Naive thymus-derived CD8-positive, alpha-beta T cell (primary cell): Measurements from ENCODE around the gene TSHZ2. TPM values are rescaled to one million over a fixed set of nuclear protein-coding genes. Genes with fewer than 3 reads are reported as not detected.
"Not testable (repeated sequence)": the region's sequence is repeated elsewhere in the genome, so short reads cannot be mapped to it uniquely, and the experiment has no call there.

Source experiments
- ATAC-seq, 2 donors: fragments of 150-1000 bp; cut with Tn5 transposase in 1 of 2; sonication (Bioruptor Pico), chemical (Tn5 transposase) in 1 of 2; 1 replicate in 1 of 2; 2 replicates in 1 of 2; pipeline ENCODE4 v1.10.0; 2021; ENCODE audit warnings: mild to moderate bottlenecking in 2 of 2, moderate library complexity in 2 of 2
- POLR2A ChIA-PET: fragments of 350-600 bp; sonication (Branson Sonifier 250); formaldehyde crosslinking; loops from one replicate; lab custom pipeline; 2021; ENCODE audit warnings: antibody characterized with exemption; lab: Charles Lee
- DNase-seq, 10 donors: peaks; one replicate each; pipeline versions ENCODE4 v3.0.0 to v3.0.0-alpha.2; 2020 to 2022
- H3K27ac Mint-ChIP-seq, 10 donors: one replicate each; pipeline ENCODE4 v1.8.0; 2020 to 2022; ENCODE audit warnings: mild to moderate bottlenecking in 10 of 10, mixed read lengths in 10 of 10, moderate library complexity in 4 of 10, inconsistent platforms in 1 of 10
- H3K27me3 Mint-ChIP-seq, 5 donors: one replicate each; pipeline ENCODE4 v1.8.0; 2021 to 2022; ENCODE audit warnings: mixed read lengths in 5 of 5
- H3K36me3 Mint-ChIP-seq, 3 donors: one replicate each; pipeline ENCODE4 v1.8.0; 2020 to 2022; ENCODE audit warnings: mixed read lengths in 3 of 3, mild to moderate bottlenecking in 2 of 3, inconsistent platforms in 1 of 3
- H3K4me1 Mint-ChIP-seq, 4 donors: one replicate each; pipeline ENCODE4 v1.8.0; 2021 to 2022; ENCODE audit warnings: mixed read lengths in 4 of 4
- H3K4me3 Mint-ChIP-seq, 10 donors: one replicate each; pipeline ENCODE4 v1.8.0; 2020 to 2022; ENCODE audit warnings: mild to moderate bottlenecking in 10 of 10, mixed read lengths in 10 of 10, moderate library complexity in 6 of 10, inconsistent platforms in 1 of 10
- H3K9me3 Mint-ChIP-seq, 9 donors: one replicate each; pipeline ENCODE4 v1.8.0; 2020 to 2022; ENCODE audit warnings: mixed read lengths in 9 of 9, mild to moderate bottlenecking in 3 of 9, inconsistent platforms in 1 of 9, moderate library complexity in 1 of 9
- polyA plus RNA-seq, 3 donors: library from polyadenylated mRNA; unstranded; fragments of 300-500 nt; fragmentation: Illumina TruSeq; gene quantifications; one replicate each; pipeline ENCODE4 v1.2.3, GENCODE V29; 2021
- total RNA-seq, 8 experiments: library from RNA in 2 of 8; stranded (reverse) in 2 of 8; gene quantifications; one replicate each; pipeline ENCODE4 v1.2.3 and lab custom pipeline; 2021 to 2026

The TSHZ2 gene
- total and polyA plus RNA-seq, 5 experiments from 2014 or later: 0.42 to 10.0 (median 5.1) TPM; not detected in 1

DNA sequence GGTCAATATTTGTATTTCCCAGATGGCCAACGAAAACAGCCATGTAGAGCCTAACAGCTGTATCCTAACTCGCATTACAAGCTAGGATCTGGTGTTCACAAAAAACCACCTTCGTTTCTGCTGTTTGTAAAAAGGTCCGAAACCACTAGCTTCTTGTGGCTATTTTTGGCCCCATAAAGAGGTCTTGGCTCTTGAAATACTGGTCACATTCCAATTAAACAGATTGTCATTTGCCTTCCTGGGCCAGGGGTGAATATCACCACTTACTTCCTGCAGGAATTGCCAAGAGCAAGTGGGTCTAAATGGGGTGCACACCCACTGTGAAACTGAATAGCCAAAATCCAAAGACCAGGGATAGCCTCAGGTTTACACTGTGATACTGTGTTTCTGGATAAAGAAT lies 48.2 kb downstream of the TSHZ2 start:
- DNase-seq: no peak
- peaks cover 2 to 17% (median 14%) of the 10 kb centered on the region in 4 donors for H3K4me1 Mint-ChIP-seq
- H3K27ac Mint-ChIP-seq: peak overlapping the region in 1 of 10 donors; percentile 31
- peaks cover 0 to 7% (median 2%) of the 10 kb centered on the region in 9 donors for H3K9me3 Mint-ChIP-seq
- ATAC-seq: no peak
- H3K4me3 Mint-ChIP-seq: no peak overlapping the region
- peaks cover 0 to 5% (median 3%) of the 10 kb centered on the region in 3 donors for H3K36me3 Mint-ChIP-seq
- POLR2A ChIA-PET: interaction anchor here (0.7 kb wide), 1 partner anchor 19 kb away, joined by 4 read pairs; no protein-coding TSS in a partner anchor
- H3K27me3 Mint-ChIP-seq: peaks cover 0 to 2% (median 0%) of the 10 kb centered on the region in 5 donors

DNA sequence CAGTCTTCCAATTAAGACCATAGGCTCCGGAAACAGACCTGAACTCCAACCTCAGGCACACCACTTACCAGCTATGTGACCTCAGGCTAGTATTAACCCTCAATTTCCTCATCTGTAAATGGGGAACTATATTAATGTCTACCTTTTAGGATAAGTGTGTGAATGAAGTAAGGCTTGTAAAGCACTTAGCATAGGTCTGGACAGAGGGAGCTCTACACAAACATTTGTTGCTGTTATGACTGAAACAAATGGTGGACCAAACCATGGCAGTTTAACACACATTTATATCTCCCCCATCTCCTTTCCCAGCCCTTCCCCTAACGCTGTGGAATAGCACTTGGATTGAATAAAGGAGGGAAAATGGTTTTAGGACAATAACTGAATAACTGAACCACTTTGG lies 48.7 kb downstream of the TSHZ2 start:
- Mint-ChIP-seq H3K9me3 (peaks cover 0 to 7% (median 0%) of the 10 kb centered on the region in 9 donors), H3K27me3 (peaks cover 0 to 2% (median 0%) of the 10 kb centered on the region in 5 donors), H3K4me3 (no peak overlapping the region), H3K36me3 (peaks cover 0 to 5% (median 3%) of the 10 kb centered on the region in 3 donors), H3K4me1 (peaks cover 2 to 17% (median 15%) of the 10 kb centered on the region in 4 donors), H3K27ac (no peak overlapping the region)
- ATAC-seq (no peak), DNase-seq (no peak)
- POLR2A ChIA-PET: interaction anchor here (0.7 kb wide), 1 partner anchor 20 kb away, joined by 4 read pairs; no protein-coding TSS in a partner anchor

DNA sequence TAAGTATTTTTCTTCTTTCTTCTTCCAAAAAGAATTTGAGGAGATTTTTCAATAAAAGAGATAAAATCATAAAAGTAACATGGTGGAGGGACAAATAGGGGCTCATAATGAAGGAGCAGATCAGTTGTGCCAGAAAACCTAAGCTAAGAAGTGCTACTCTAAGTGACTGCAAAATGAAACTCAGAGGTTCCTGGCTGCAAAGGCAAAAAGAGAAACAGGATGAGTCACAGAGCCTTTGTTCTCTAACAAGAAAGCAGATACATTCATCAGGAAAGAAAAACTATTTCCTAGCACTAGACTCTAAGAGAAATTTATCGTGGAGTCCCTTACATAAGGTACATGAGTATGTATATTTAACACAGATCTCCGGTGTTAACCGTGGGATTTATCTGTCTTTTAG lies 49.8 kb downstream of the TSHZ2 start:
- peaks cover 0 to 3% (median 0%) of the 10 kb centered on the region in 9 donors for H3K9me3 Mint-ChIP-seq
- ATAC-seq (peak in 1 of 2 donors; percentile 44), DNase-seq (no peak)
- peak overlapping the region in 3 of 10 donors; percentile 11 to 72 (median 26) for H3K27ac Mint-ChIP-seq
- H3K36me3 Mint-ChIP-seq: peaks cover 0 to 3% (median 0%) of the 10 kb centered on the region in 3 donors
- H3K4me3 Mint-ChIP-seq: peak overlapping the region in 1 of 10 donors; percentile 17
- POLR2A ChIA-PET: no interaction called here
- H3K27me3 Mint-ChIP-seq: peaks cover 0 to under 1% (median 0%) of the 10 kb centered on the region in 5 donors
- peaks cover 2 to 17% (median 15%) of the 10 kb centered on the region in 4 donors for H3K4me1 Mint-ChIP-seq

DNA sequence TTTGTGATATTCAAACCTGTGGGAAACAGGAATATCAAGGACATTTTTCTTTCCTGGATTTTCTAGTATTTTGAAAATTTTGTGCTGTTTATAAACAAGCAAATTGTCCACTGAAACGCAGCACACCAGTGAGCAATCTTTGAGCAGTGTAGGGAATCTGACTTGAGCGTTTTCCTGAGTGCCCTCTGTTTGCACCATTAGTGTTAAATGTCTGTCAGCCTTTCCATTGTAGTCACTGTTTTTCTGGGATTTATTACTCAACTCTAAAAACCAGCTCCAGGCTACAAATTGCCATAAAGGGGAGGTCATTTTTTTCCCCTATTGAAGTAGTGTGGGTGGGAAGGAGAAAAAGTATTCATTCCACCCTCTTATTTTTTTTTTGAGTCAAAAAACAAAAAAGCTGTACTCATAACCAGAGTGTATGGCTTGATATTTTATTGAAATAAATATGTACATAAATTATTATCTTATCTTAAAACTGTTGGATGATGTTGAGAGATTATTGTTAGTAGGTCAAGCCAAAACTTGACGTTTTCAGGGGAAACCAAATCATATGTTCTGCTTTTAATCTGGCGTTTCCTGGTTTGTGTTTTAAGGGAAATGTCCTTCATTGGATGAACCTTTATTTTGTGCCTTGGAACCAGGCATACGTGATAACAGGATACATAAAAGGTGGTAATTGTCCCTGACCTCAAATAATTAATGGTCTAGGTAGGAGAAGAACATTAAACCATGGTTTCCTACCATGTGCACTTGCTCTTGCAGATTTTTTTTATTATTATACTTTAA lies 51.8 kb downstream of the TSHZ2 start:
- Mint-ChIP-seq H3K27ac (no peak overlapping the region), H3K36me3 (peaks cover 0 to 5% (median 0%) of the 10 kb centered on the region in 3 donors), H3K9me3 (peaks cover 0 to 3% (median 0%) of the 10 kb centered on the region in 9 donors), H3K4me1 (peaks cover 2 to 17% (median 15%) of the 10 kb centered on the region in 4 donors), H3K4me3 (no peak overlapping the region), H3K27me3 (peaks cover 0 to 20% (median 5%) of the 10 kb centered on the region in 5 donors)
- DNase-seq (no peak), ATAC-seq (no peak)
- POLR2A ChIA-PET: no interaction called here

DNA sequence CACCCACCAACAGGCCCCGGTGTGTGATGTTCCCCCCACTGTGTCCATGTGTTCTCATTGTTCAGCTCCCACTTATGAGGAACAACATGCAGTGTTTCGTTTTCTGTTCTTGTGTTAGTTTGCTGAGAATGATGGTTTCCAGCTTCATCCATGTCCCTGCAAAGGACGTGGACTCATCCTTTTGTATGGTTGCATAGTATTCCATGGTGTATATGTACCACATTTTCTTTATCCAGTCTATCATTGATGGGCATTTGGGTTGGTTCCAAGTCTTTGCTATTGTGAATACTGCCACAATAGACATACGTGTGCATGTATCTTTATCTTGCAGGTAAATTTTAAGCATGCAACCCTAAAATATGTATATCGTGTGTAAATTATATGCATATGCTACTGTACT lies 52.5 kb downstream of the TSHZ2 start:
- H3K27me3 Mint-ChIP-seq: peaks cover 0 to 20% (median 5%) of the 10 kb centered on the region in 5 donors
- POLR2A ChIA-PET: interaction anchor here (1.7 kb wide), 1 partner anchor 23 kb away, joined by 7 read pairs; no protein-coding TSS in a partner anchor
- not testable (repeated sequence) for DNase-seq, ATAC-seq, H3K9me3 Mint-ChIP-seq, H3K36me3 Mint-ChIP-seq, H3K27ac Mint-ChIP-seq, H3K4me3 Mint-ChIP-seq
- H3K4me1 Mint-ChIP-seq: peaks cover 2 to 17% (median 15%) of the 10 kb centered on the region in 4 donors

DNA sequence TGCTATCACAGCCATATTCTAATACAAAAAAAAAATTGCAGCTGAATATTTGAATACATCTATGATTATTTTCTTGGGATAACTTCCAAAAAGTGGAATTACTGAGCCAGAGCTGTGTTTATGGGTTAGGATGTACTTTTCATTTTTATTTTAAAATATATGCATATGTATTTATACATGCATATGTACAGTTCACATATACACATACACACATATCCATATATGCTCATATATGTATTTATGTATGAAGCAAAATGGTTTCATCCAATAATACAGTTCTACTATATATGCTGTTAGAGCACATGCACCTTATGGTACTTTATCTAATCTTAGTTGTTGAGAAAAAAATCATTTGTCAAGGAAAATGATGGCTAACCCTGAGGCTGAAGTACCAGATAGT lies 54.9 kb downstream of the TSHZ2 start:
- ATAC-seq (no peak), DNase-seq (no peak)
- Mint-ChIP-seq H3K27ac (peak overlapping the region in 1 of 10 donors; percentile 22), H3K4me1 (peaks cover 7 to 20% (median 16%) of the 10 kb centered on the region in 4 donors), H3K36me3 (peaks cover 0 to 2% (median 0%) of the 10 kb centered on the region in 3 donors), H3K27me3 (peaks cover 0 to 20% (median 8%) of the 10 kb centered on the region in 5 donors), H3K4me3 (no peak overlapping the region), H3K9me3 (peaks cover 0 to 2% (median 0%) of the 10 kb centered on the region in 9 donors)
- POLR2A ChIA-PET: no interaction called here

DNA sequence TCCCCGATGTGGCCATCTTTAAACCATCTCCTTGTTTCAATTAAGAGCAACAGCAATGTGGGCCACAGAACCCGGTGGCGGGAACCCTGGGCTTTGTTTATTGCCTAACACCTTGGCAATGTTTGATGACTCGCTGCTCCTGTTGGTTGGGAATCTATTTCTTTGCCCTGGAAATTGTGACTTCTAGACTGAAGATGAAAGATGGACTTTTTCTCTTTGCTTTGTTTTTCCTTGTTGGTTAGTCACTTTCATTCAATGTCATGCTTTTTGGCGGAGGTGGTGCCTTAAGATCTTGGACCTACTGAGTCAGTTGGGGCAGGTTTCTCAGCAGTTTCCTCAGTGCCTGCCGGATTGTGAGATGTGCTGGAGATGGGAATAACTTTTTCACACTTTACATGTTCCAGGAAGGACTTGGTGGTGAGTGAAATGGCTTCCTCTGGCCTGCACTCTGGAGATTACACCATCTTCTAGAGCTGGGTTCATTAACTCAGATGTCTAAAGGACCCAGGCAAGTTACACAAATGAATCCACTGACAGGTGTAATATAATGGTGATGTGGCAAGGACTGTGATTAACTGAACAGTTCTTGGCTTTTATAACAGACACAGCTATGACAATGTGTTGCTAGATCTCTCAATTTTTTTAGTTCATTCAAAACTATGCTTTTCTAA lies 56.3 kb downstream of the TSHZ2 start:
- peaks cover 0 to 2% (median 0%) of the 10 kb centered on the region in 9 donors for H3K9me3 Mint-ChIP-seq
- peaks cover 7 to 10% (median 8%) of the 10 kb centered on the region in 4 donors for H3K4me1 Mint-ChIP-seq
- H3K27ac Mint-ChIP-seq: peak overlapping the region in 1 of 10 donors; percentile 27
- H3K36me3 Mint-ChIP-seq: peaks cover 0 to 2% (median 0%) of the 10 kb centered on the region in 3 donors
- H3K27me3 Mint-ChIP-seq: peaks cover 0 to 20% (median 8%) of the 10 kb centered on the region in 5 donors
- POLR2A ChIA-PET: interaction anchor here (0.6 to 2.0 kb wide), 2 partner anchors 27 to 593 kb away, joined by 8 to 16 read pairs; no protein-coding TSS in a partner anchor
- no peak for DNase-seq
- no peak for ATAC-seq
- H3K4me3 Mint-ChIP-seq: no peak overlapping the region

DNA sequence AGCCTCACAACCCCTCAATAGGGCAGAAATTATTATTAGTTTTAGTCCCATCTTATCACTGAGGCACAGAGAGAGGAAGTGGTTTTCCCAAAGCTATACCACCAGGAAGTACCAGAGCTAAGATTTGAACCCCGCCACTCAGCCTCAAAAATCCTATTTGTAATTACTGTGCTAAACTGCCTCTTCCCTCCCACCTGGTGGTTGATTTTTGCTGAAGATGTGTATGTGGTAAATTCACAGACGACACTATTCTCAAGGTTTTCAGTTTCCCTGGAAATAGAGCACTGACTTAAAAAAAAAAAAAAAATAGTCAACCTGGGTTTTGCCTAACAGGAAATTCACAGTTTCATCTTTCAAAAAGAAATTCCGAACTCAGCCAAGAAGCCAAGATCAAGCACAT lies 57.9 kb downstream of the TSHZ2 start:
- peak overlapping the region in 2 of 10 donors; percentile 6 to 10 for H3K27ac Mint-ChIP-seq
- peak in 2 of 10 donors; percentile 20 to 33 for DNase-seq
- H3K9me3 Mint-ChIP-seq: peaks cover 0 to 2% (median 0%) of the 10 kb centered on the region in 9 donors
- peaks cover 8 to 18% (median 12%) of the 10 kb centered on the region in 4 donors for H3K4me1 Mint-ChIP-seq
- H3K4me3 Mint-ChIP-seq: peak overlapping the region in 4 of 10 donors; percentile 9 to 40 (median 22)
- POLR2A ChIA-PET: interaction anchor here (2.0 kb wide), 1 partner anchor 28 kb away, joined by 16 read pairs; no protein-coding TSS in a partner anchor
- H3K36me3 Mint-ChIP-seq: peaks cover 0 to 2% (median 0%) of the 10 kb centered on the region in 3 donors
- H3K27me3 Mint-ChIP-seq: peaks cover 0 to 20% (median 9%) of the 10 kb centered on the region in 5 donors
- no peak for ATAC-seq

DNA sequence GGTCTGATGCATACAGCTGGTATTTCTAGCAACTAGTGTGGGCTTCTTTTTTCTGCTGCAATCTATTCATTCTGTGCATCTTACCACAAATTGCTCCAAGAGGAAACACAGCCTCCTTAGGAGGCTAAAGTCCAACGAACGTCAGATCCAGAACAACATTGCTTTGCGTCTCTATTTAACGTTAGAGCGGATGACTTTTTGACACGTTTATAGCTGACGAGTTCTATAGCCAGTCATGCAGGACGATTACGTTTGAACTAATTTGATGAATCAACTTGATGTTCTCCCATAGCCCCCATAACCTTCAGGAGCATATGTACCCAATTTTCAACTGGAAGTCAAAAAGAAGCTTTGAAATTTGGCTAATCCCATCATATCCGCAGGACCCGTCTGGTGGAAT lies 59.9 kb downstream of the TSHZ2 start:
- Mint-ChIP-seq H3K4me1 (peaks cover 8 to 22% (median 14%) of the 10 kb centered on the region in 4 donors), H3K4me3 (no peak overlapping the region), H3K27me3 (peaks cover 0 to 18% (median 10%) of the 10 kb centered on the region in 5 donors), H3K27ac (no peak overlapping the region), H3K36me3 (peaks cover 0 to 2% (median 0%) of the 10 kb centered on the region in 3 donors), H3K9me3 (peaks cover 0 to 2% (median 0%) of the 10 kb centered on the region in 9 donors)
- DNase-seq (no peak), ATAC-seq (no peak)
- POLR2A ChIA-PET: no interaction called here

DNA sequence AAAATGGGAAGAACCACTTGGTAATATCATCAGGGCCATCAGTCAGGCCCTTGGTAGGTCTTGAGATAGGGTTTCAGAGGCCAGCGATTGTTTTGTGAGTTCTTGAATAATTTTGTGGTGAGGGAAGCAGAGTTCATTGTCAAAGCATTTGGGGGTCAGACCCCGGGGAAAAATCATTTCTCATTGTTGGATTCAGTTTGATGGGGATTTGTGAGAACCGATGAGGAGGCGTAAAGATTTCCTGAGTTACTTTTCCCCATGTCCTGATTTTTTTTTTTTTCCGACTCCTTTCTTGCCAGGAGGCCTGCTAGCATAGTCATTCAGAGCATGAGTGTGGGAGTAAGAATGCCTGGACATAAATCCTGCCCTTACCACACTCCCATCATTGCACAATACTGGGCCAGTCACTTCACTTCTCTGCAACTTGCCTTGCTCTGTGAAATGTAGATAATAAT lies 60.3 kb downstream of the TSHZ2 start:
- POLR2A ChIA-PET: no interaction called here
- Mint-ChIP-seq H3K36me3 (peaks cover 0 to 2% (median 0%) of the 10 kb centered on the region in 3 donors), H3K4me3 (no peak overlapping the region), H3K27ac (peak overlapping the region in 2 of 10 donors; percentile 25 to 46), H3K4me1 (peaks cover 8 to 22% (median 14%) of the 10 kb centered on the region in 4 donors), H3K9me3 (no peaks in the 10 kb centered on the region), H3K27me3 (peaks cover 0 to 14% (median 6%) of the 10 kb centered on the region in 5 donors)
- ATAC-seq (no peak), DNase-seq (no peak)

DNA sequence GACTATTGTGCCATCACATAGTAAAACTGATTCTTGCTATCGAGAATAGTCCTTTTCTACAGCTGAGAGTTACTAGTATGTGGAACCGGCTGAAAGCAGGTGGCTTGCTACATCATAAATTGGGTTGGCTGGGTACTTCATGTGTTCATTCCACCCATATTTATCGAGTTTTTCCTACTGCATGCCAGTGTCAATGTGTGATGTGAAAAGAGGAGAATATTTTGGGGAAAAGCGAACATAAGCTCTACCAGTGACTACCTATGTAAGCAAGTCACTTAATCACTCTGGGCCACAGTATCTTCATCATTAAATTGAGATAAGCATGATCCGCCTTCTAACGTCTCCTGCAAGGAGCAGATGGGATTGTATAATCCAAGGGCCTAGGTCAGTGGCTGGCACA lies 61.0 kb downstream of the TSHZ2 start:
- H3K27me3 Mint-ChIP-seq: peaks cover 0 to 7% (median 6%) of the 10 kb centered on the region in 5 donors
- POLR2A ChIA-PET: no interaction called here
- DNase-seq: no peak
- no peak for ATAC-seq
- no peaks in the 10 kb centered on the region for H3K9me3 Mint-ChIP-seq
- H3K4me1 Mint-ChIP-seq: peaks cover 8 to 22% (median 14%) of the 10 kb centered on the region in 4 donors
- H3K27ac Mint-ChIP-seq: no peak overlapping the region
- H3K36me3 Mint-ChIP-seq: peaks cover 0 to 2% (median 0%) of the 10 kb centered on the region in 3 donors
- H3K4me3 Mint-ChIP-seq: no peak overlapping the region

DNA sequence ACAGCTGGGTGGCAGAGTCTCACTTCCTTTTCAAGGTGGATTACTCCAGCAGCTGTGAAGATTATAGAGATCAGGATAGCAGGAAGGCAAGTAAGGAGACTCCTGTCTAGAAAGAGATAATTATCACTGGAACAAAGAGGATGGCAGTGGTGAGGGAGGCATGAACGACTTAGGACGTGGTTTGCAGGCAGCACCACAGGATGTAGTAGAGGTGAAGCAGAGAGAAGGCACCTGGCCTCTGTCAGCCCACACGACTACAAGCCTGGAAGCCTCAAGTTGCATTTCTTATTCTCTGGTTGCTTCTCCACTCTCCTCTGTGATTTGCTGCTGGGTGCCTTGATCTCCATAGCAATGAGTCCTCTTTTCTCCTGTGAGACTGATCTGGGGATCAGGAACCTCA lies 62.7 kb downstream of the TSHZ2 start:
- Mint-ChIP-seq H3K27me3 (peaks cover 0 to 5% (median 0%) of the 10 kb centered on the region in 5 donors), H3K4me3 (no peak overlapping the region), H3K4me1 (peaks cover 8 to 19% (median 13%) of the 10 kb centered on the region in 4 donors), H3K36me3 (no peaks in the 10 kb centered on the region), H3K27ac (peak overlapping the region in 5 of 10 donors; percentile 13 to 76 (median 47)), H3K9me3 (no peaks in the 10 kb centered on the region)
- POLR2A ChIA-PET: interaction anchor here (1.2 kb wide), 1 partner anchor 16 kb away, joined by 4 read pairs; no protein-coding TSS in a partner anchor
- DNase-seq (peak in 2 of 10 donors; percentile 2 to 22), ATAC-seq (peak in 1 of 2 donors; percentile 63)
